ENCODE measurements around the gene IFI27L1. TPM values are rescaled to one million over a fixed set of nuclear protein-coding genes. Genes with fewer than 3 reads are reported as not detected.

Gene IFI27L1
- polyA plus RNA-seq, 1 donor from 2014 or later, result 37.9 TPM

DNA sequence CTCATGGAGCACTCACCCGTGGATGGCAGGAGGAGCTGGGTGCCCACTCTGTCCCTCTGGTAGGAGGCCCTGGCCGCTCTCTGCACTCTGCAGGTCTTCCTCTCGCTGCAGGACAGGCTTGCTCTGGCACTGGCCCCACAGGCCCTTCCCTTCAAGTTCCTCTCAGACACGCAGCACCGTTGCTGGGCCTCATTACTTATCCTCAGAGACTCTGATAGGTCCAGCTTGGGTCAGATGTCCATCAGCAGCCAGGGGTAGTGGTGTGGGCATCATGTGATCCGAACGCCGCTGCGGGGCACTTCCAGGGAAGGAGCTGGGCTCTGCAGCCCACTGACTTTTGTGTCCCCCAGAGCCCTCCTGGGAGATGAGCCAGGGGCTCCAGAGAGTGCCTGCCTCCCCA is 43.2 kb upstream of the IFI27L1 start:
- Histone ChIP-seq H2AFZ (ENCODE audit: low read depth, low read length) (no peak overlapping the region), H3K36me3 (ENCODE audit: insufficient read depth, low read length) (no peaks in the 10 kb centered on the region), H4K20me1 (ENCODE audit: insufficient read depth) (no peaks in the 10 kb centered on the region), H3K4me3 (ENCODE audit: low read length) (no peak overlapping the region), H3F3A (ENCODE audit: insufficient read depth, low read length, poor library complexity, severe bottlenecking) (no peaks in the 10 kb centered on the region), H3K4me2 (ENCODE audit: low read length) (no peak overlapping the region), H3K27me3 (ENCODE audit: insufficient read depth, low read depth, low read length) (no peaks in the 10 kb centered on the region), H3K9ac (ENCODE audit: low read length) (no peak overlapping the region), H3K27ac (ENCODE audit: low read length) (no peak overlapping the region), H3K79me2 (replicated peaks; ENCODE audit: insufficient read depth, low read length) (no peaks in the 10 kb centered on the region), H3K9me2 (ENCODE audit: insufficient read depth, low read length) (no peaks in the 10 kb centered on the region), H3K9me3 (ENCODE audit: low read length) (no peaks in the 10 kb centered on the region)
- TF ChIP-seq, protein P1, sequence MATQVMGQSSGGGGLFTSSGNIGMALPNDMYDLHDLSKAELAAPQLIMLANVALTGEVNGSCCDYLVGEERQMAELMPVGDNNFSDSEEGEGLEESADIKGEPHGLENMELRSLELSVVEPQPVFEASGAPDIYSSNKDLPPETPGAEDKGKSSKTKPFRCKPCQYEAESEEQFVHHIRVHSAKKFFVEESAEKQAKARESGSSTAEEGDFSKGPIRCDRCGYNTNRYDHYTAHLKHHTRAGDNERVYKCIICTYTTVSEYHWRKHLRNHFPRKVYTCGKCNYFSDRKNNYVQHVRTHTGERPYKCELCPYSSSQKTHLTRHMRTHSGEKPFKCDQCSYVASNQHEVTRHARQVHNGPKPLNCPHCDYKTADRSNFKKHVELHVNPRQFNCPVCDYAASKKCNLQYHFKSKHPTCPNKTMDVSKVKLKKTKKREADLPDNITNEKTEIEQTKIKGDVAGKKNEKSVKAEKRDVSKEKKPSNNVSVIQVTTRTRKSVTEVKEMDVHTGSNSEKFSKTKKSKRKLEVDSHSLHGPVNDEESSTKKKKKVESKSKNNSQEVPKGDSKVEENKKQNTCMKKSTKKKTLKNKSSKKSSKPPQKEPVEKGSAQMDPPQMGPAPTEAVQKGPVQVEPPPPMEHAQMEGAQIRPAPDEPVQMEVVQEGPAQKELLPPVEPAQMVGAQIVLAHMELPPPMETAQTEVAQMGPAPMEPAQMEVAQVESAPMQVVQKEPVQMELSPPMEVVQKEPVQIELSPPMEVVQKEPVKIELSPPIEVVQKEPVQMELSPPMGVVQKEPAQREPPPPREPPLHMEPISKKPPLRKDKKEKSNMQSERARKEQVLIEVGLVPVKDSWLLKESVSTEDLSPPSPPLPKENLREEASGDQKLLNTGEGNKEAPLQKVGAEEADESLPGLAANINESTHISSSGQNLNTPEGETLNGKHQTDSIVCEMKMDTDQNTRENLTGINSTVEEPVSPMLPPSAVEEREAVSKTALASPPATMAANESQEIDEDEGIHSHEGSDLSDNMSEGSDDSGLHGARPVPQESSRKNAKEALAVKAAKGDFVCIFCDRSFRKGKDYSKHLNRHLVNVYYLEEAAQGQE (IDR thresholded peaks at IDR 0.05; ENCODE audit: borderline replicate concordance), result no peak
- TF ChIP-seq MXI1 (conservative IDR thresholded peaks at IDR 0.05; ENCODE audit: poor library complexity, severe bottlenecking), result no peak
- TF ChIP-seq POLR2AphosphoS5 (IDR thresholded peaks at IDR 0.05), result no peak
- TF ChIP-seq EZH2 (IDR thresholded peaks at IDR 0.05; ENCODE audit: borderline replicate concordance, insufficient read depth, low read length, poor library complexity, severe bottlenecking), result no peak
- no peak for TF ChIP-seq RAD21 (conservative IDR thresholded peaks at IDR 0.05)
- TF ChIP-seq EP300 (conservative IDR thresholded peaks at IDR 0.05; ENCODE audit: poor library complexity, severe bottlenecking), result no peak
- TF ChIP-seq SMC3 (conservative IDR thresholded peaks at IDR 0.05; ENCODE audit: poor library complexity), result no peak
- no peak for TF ChIP-seq TAF1 (IDR thresholded peaks at IDR 0.05; ENCODE audit: low read depth)
- TF ChIP-seq, protein P2, sequence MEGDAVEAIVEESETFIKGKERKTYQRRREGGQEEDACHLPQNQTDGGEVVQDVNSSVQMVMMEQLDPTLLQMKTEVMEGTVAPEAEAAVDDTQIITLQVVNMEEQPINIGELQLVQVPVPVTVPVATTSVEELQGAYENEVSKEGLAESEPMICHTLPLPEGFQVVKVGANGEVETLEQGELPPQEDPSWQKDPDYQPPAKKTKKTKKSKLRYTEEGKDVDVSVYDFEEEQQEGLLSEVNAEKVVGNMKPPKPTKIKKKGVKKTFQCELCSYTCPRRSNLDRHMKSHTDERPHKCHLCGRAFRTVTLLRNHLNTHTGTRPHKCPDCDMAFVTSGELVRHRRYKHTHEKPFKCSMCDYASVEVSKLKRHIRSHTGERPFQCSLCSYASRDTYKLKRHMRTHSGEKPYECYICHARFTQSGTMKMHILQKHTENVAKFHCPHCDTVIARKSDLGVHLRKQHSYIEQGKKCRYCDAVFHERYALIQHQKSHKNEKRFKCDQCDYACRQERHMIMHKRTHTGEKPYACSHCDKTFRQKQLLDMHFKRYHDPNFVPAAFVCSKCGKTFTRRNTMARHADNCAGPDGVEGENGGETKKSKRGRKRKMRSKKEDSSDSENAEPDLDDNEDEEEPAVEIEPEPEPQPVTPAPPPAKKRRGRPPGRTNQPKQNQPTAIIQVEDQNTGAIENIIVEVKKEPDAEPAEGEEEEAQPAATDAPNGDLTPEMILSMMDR (IDR thresholded peaks at IDR 0.05; ENCODE audit: poor library complexity, severe bottlenecking), result no peak

DNA sequence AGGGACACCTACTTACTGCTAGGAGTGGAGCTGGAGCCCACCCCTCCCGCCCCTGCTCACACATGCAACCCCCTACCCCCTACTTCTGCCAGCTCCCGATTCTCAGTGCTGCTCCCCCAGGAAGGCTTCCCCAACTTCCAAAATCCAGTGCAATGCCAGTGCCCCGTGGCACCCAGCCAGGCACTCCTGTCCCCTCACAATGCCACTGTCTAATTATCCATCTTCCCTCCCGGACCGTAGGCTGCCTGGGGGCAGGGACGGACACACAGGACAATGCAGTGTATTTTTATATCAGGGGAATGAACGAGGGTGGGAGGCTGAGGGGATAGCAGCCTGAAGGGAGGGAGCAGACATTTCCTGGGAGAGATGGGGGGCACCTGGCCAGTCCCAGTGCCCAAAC is 42.6 kb upstream of the IFI27L1 start:
- Histone ChIP-seq H4K20me1 (ENCODE audit: insufficient read depth) (no peaks in the 10 kb centered on the region), H3K4me2 (ENCODE audit: low read length) (no peak overlapping the region), H3K9me2 (ENCODE audit: insufficient read depth, low read length) (no peaks in the 10 kb centered on the region), H3K9ac (ENCODE audit: low read length) (no peak overlapping the region), H3K27ac (ENCODE audit: low read length) (no peak overlapping the region), H2AFZ (ENCODE audit: low read depth, low read length) (no peak overlapping the region), H3K36me3 (ENCODE audit: insufficient read depth, low read length) (no peaks in the 10 kb centered on the region), H3F3A (ENCODE audit: insufficient read depth, low read length, poor library complexity, severe bottlenecking) (no peaks in the 10 kb centered on the region), H3K27me3 (ENCODE audit: insufficient read depth, low read depth, low read length) (no peaks in the 10 kb centered on the region), H3K79me2 (replicated peaks; ENCODE audit: insufficient read depth, low read length) (no peaks in the 10 kb centered on the region), H3K4me3 (ENCODE audit: low read length) (no peak overlapping the region), H3K9me3 (ENCODE audit: low read length) (no peaks in the 10 kb centered on the region)
- no peak for TF ChIP-seq EP300 (conservative IDR thresholded peaks at IDR 0.05; ENCODE audit: poor library complexity, severe bottlenecking)
- TF ChIP-seq TAF1 (IDR thresholded peaks at IDR 0.05; ENCODE audit: low read depth), result no peak
- TF ChIP-seq, protein P1 (IDR thresholded peaks at IDR 0.05; ENCODE audit: borderline replicate concordance), result no peak
- no peak for TF ChIP-seq MXI1 (conservative IDR thresholded peaks at IDR 0.05; ENCODE audit: poor library complexity, severe bottlenecking)
- no peak for TF ChIP-seq SMC3 (conservative IDR thresholded peaks at IDR 0.05; ENCODE audit: poor library complexity)
- no peak for TF ChIP-seq RAD21 (conservative IDR thresholded peaks at IDR 0.05)
- TF ChIP-seq, protein P2 (IDR thresholded peaks at IDR 0.05; ENCODE audit: poor library complexity, severe bottlenecking), result no peak
- TF ChIP-seq POLR2AphosphoS5 (IDR thresholded peaks at IDR 0.05), result no peak
- no peak for TF ChIP-seq EZH2 (IDR thresholded peaks at IDR 0.05; ENCODE audit: borderline replicate concordance, insufficient read depth, low read length, poor library complexity, severe bottlenecking)

Data from neural cell (in vitro differentiated cells).